CD4-positive, alpha-beta T cell (primary cell): ENCODE results near the gene CD99. TPM values are rescaled to one million over a fixed set of nuclear protein-coding genes. Genes with fewer than 3 reads are reported as not detected.
A peak's percentile ranks its signal among the peaks of the same experiment; 100 is the strongest.

ENCODE experiments used
- ATAC-seq: fragments of 200-7000 bp; cut with Tn5 transposase; one replicate; pipeline ENCODE4 v1.10.0; 2022; ENCODE audit warnings: mild to moderate bottlenecking; ENCODE audit not compliant: poor library complexity
- CTCF ChIA-PET: fragments of 350-600 bp; sonication (Branson Sonifier 250); formaldehyde crosslinking; loops from one replicate; lab custom pipeline; 2021; ENCODE audit warnings: antibody characterized with exemption, inconsistent platforms; lab: Charles Lee
- POLR2A ChIA-PET: fragments of 350-600 bp; sonication (Branson Sonifier 250); formaldehyde crosslinking; loops from one replicate; lab custom pipeline; 2021; ENCODE audit warnings: antibody characterized with exemption, inconsistent platforms; lab: Charles Lee
- DNase-seq, 14 experiments: peaks; one replicate each; pipeline ENCODE4 v3.0.0-alpha.2; 2013 to 2020; ENCODE audit warnings: mixed read lengths in 2 of 14
- H3K27ac ChIP-seq, 2 donors: one replicate each; pipeline versions ENCODE4 v1.5.1 to v1.7.0; 2013; ENCODE audit warnings: low read length in 2 of 2, low read depth in 1 of 2, mild to moderate bottlenecking in 1 of 2
- H3K27me3 ChIP-seq, 2 experiments: 1 replicate in 1 of 2; 2 replicates in 1 of 2; pipeline versions ENCODE4 v1.6.1 to v1.7.0; 2013; ENCODE audit warnings: low read length in 2 of 2, control low read depth in 1 of 2, mild to moderate bottlenecking in 1 of 2, moderate library complexity in 1 of 2; ENCODE audit not compliant: insufficient read depth in 2 of 2, control insufficient read depth in 1 of 2
- H3K36me3 ChIP-seq: one replicate; pipeline ENCODE4 v1.6.1; 2013; ENCODE audit warnings: low read length, control low read depth; ENCODE audit not compliant: insufficient read depth
- H3K4me1 ChIP-seq: one replicate; pipeline ENCODE4 v1.6.1; 2013; ENCODE audit warnings: low read length, control low read depth; ENCODE audit not compliant: insufficient read depth
- H3K4me3 ChIP-seq: one replicate; pipeline ENCODE4 v1.5.1; 2013; ENCODE audit warnings: mild to moderate bottlenecking, low read length, moderate library complexity
- H3K9me3 ChIP-seq, 2 experiments: 1 replicate in 1 of 2; 2 replicates in 1 of 2; pipeline versions ENCODE4 v1.6.1 to v1.7.0; 2013; ENCODE audit warnings: low read length in 2 of 2, mild to moderate bottlenecking in 2 of 2, control low read depth in 1 of 2, moderate library complexity in 1 of 2; ENCODE audit not compliant: control insufficient read depth in 1 of 2, insufficient read depth in 1 of 2
- H3K27ac Mint-ChIP-seq: one replicate; pipeline ENCODE4 v1.8.0; 2020; ENCODE audit warnings: mixed read lengths
- H3K27me3 Mint-ChIP-seq: one replicate; pipeline ENCODE4 v1.8.0; 2021; ENCODE audit warnings: mixed read lengths
- H3K36me3 Mint-ChIP-seq: one replicate; pipeline ENCODE4 v1.8.0; 2021; ENCODE audit warnings: low read depth, mixed read lengths
- H3K4me1 Mint-ChIP-seq: one replicate; pipeline ENCODE4 v1.8.0; 2021; ENCODE audit warnings: low read depth, mixed read lengths
- H3K4me3 Mint-ChIP-seq: one replicate; pipeline ENCODE4 v1.8.0; 2020; ENCODE audit warnings: mild to moderate bottlenecking, mixed read lengths
- H3K9me3 Mint-ChIP-seq: one replicate; pipeline ENCODE4 v1.8.0; 2020; ENCODE audit warnings: mixed read lengths
- CTCF ChIP-seq: fragments of 200-600 bp; IDR thresholded peaks from one replicate; pipeline ENCODE4 v1.8.0; 2022; ENCODE audit warnings: antibody characterized with exemption, mild to moderate bottlenecking
- intact Hi-C, 2 experiments: fragments of 100-400 bp; cut with DNase I in 1 of 2; cut with micrococcal nuclease in 1 of 2; formaldehyde crosslinking; loops; one replicate each; pipeline versions ENCODE4 v1.15.1 to v1.9.0; 2023 to 2025; cut with DNase I, micrococcal nuclease
- total RNA-seq, 174 experiments: library from RNA in 2 of 174; stranded (reverse) in 2 of 174; gene quantifications; one replicate each; pipeline ENCODE4 v1.2.3 and lab custom pipeline; 2021 to 2026

Gene CD99
- total RNA-seq, 2 experiments from 2014 or later = 170 to 184 TPM

- no peak for TF ChIP-seq CTCF
- peaks cover 97% of the 10 kb centered on the region for H3K4me1 Mint-ChIP-seq
- Histone ChIP-seq H3K27me3 (no peaks in the 10 kb centered on the region), H3K4me1 (peaks cover 95% of the 10 kb centered on the region), H3K27ac (no peak overlapping the region), H3K9me3 (no peaks in the 10 kb centered on the region), H3K36me3 (peaks cover 7% of the 10 kb centered on the region), H3K4me3 (no peak overlapping the region)
- H3K36me3 Mint-ChIP-seq = peaks cover 36% of the 10 kb centered on the region
- intact Hi-C loops = loop anchor here (10.0 kb wide), 3 partner anchors 1165 to 1305 kb away; partner anchors contain the start of genes P2RY8 (in 1 of the 2) and SLC25A6 (in 1 of the 2)
- no peak for DNase-seq
- H3K27ac Mint-ChIP-seq = peak overlapping the region; percentile 22
- no peaks in the 10 kb centered on the region for H3K27me3 Mint-ChIP-seq
- no peak overlapping the region for H3K4me3 Mint-ChIP-seq
- ChIA-PET CTCF (no interaction called here), POLR2A (no interaction called here)
- no peaks in the 10 kb centered on the region for H3K9me3 Mint-ChIP-seq
- no peak for ATAC-seq
Measured at GRCh38 chrX:2699959-2700358, 8.9 kb downstream of the CD99 start.

- H3K36me3 Mint-ChIP-seq = peaks cover 43% of the 10 kb centered on the region
- ATAC-seq = no peak
- H3K27me3 ChIP-seq = no peaks in the 10 kb centered on the region
- peaks cover 13% of the 10 kb centered on the region for H3K36me3 ChIP-seq
- H3K9me3 Mint-ChIP-seq = no peaks in the 10 kb centered on the region
- H3K9me3 ChIP-seq = no peaks in the 10 kb centered on the region
- no peak for DNase-seq
- no peak overlapping the region for H3K4me3 ChIP-seq
- intact Hi-C loops = no loop called here
- TF ChIP-seq CTCF = no peak
- ChIA-PET POLR2A (no interaction called here), CTCF (no interaction called here)
- no peaks in the 10 kb centered on the region for H3K27me3 Mint-ChIP-seq
- peaks cover 98% of the 10 kb centered on the region for H3K4me1 Mint-ChIP-seq
- no peak overlapping the region for H3K4me3 Mint-ChIP-seq
- peak overlapping the region; percentile 76 for H3K27ac Mint-ChIP-seq
- peaks cover 91% of the 10 kb centered on the region for H3K4me1 ChIP-seq
- no peak overlapping the region for H3K27ac ChIP-seq
Measured at GRCh38 chrX:2700405-2701320, 9.6 kb downstream of the CD99 start.

GRCh38 chrX:2701600-2701999, 10.5 kb downstream of the CD99 start:
- Histone ChIP-seq H3K27me3 (no peaks in the 10 kb centered on the region), H3K9me3 (no peaks in the 10 kb centered on the region), H3K36me3 (peaks cover 15% of the 10 kb centered on the region), H3K27ac (no peak overlapping the region), H3K4me3 (no peak overlapping the region), H3K4me1 (peaks cover 88% of the 10 kb centered on the region)
- intact Hi-C loops = no loop called here
- ATAC-seq (no peak), DNase-seq (no peak)
- ChIA-PET POLR2A (no interaction called here), CTCF (no interaction called here)
- no peaks in the 10 kb centered on the region for H3K27me3 Mint-ChIP-seq
- H3K9me3 Mint-ChIP-seq = no peaks in the 10 kb centered on the region
- H3K4me3 Mint-ChIP-seq = peak overlapping the region; percentile 22
- TF ChIP-seq CTCF = no peak
- peaks cover 89% of the 10 kb centered on the region for H3K4me1 Mint-ChIP-seq
- peak overlapping the region; percentile 76 for H3K27ac Mint-ChIP-seq
- peaks cover 41% of the 10 kb centered on the region for H3K36me3 Mint-ChIP-seq
